Retinal pigment epithelial cell (primary cell): Measurements from ENCODE around the gene ABHD17C.

ENCODE experiments used
- DNase-seq: peaks from one replicate; pipeline ENCODE4 v3.0.0-alpha.2; 2010; ENCODE audit warnings: low read depth
- H3K4me3 ChIP-seq: 2 replicates; pipeline ENCODE4 v1.5.1; 2011; ENCODE audit warnings: mild to moderate bottlenecking, low read length, control low read depth, moderate library complexity
- CTCF ChIP-seq: conservative IDR thresholded peaks from 2 replicates; pipeline ENCODE4 v1.5.1; 2011; ENCODE audit warnings: low read depth, low read length, control low read depth, inconsistent platforms

The ABHD17C gene

GRCh38 chr15:80747317-80748053, 52.4 kb downstream of the ABHD17C start:
- H3K4me3 ChIP-seq: no peak overlapping the region
- no peak for DNase-seq
- TF ChIP-seq CTCF: peak; percentile 7

GRCh38 chr15:80749589-80749988, 54.5 kb downstream of the ABHD17C start:
- TF ChIP-seq CTCF: no peak
- no peak for DNase-seq
- H3K4me3 ChIP-seq: no peak overlapping the region

- no peak for DNase-seq
- H3K4me3 ChIP-seq: no peak overlapping the region
- TF ChIP-seq CTCF: no peak
Measured at GRCh38 chr15:80750575-80750974, 55.5 kb downstream of the ABHD17C start.

- DNase-seq: no peak
- TF ChIP-seq CTCF: no peak
- H3K4me3 ChIP-seq: no peak overlapping the region
Measured at GRCh38 chr15:80752204-80752603, 57.1 kb downstream of the ABHD17C start.

GRCh38 chr15:80753161-80753560, 58.1 kb downstream of the ABHD17C start:
- H3K4me3 ChIP-seq: no peak overlapping the region
- DNase-seq: no peak
- no peak for TF ChIP-seq CTCF

GRCh38 chr15:80754014-80754413, 58.9 kb downstream of the ABHD17C start:
- TF ChIP-seq CTCF: no peak
- no peak overlapping the region for H3K4me3 ChIP-seq
- no peak for DNase-seq

GRCh38 chr15:80755885-80756284, 60.8 kb downstream of the ABHD17C start:
- TF ChIP-seq CTCF: no peak
- no peak for DNase-seq
- no peak overlapping the region for H3K4me3 ChIP-seq
